ENCODE measurements around the gene TGFBR2. TPM values are rescaled to one million over a fixed set of nuclear protein-coding genes. Genes with fewer than 3 reads are reported as not detected.

TGFBR2 gene
- total and polyA plus RNA-seq, 2 experiments from 2014 or later = 42.2 to 52.8 TPM

DNA sequence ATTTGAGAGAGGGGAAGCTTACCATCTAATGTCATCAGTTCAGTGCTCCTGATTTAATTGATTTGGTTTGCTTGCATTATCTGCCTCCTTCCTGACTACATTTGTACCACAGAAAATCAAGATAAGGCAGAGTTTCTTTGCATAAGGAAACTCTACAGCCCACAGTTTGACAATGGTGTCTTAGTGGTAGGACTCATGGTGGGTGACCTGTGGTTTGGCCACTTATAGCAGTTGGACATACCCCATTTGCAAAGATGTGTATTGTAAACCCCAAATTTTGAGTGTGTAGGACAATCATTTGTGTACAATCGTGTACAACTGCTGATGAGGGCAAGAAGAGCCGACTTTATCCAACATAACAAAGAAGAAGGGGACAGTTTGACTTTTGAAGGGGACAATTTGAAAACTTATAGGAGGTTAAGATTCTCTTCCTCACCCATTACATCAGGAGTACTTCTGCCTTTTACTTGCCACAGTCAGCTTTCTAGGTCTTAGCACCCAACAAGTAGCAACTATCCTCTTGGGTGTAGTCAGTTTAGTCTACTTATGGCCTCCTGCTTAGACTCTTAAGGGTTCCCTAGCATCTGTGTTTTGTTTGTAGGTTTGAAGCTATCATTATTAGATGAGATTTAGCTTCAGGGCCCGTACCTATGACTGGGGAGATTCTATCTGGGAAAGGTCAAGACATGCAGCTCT, 6.2 kb downstream of the TGFBR2 start:
- H2AFZ ChIP-seq = no peak overlapping the region
- H3K27me3 ChIP-seq = no peaks in the 10 kb centered on the region
- no peaks in the 10 kb centered on the region for H3K9me2 ChIP-seq (replicated peaks; ENCODE audit: insufficient read depth)
- H3K9me3 ChIP-seq (ENCODE audit: low read depth) = no peaks in the 10 kb centered on the region
- TF ChIP-seq, protein P1, sequence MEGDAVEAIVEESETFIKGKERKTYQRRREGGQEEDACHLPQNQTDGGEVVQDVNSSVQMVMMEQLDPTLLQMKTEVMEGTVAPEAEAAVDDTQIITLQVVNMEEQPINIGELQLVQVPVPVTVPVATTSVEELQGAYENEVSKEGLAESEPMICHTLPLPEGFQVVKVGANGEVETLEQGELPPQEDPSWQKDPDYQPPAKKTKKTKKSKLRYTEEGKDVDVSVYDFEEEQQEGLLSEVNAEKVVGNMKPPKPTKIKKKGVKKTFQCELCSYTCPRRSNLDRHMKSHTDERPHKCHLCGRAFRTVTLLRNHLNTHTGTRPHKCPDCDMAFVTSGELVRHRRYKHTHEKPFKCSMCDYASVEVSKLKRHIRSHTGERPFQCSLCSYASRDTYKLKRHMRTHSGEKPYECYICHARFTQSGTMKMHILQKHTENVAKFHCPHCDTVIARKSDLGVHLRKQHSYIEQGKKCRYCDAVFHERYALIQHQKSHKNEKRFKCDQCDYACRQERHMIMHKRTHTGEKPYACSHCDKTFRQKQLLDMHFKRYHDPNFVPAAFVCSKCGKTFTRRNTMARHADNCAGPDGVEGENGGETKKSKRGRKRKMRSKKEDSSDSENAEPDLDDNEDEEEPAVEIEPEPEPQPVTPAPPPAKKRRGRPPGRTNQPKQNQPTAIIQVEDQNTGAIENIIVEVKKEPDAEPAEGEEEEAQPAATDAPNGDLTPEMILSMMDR (IDR thresholded peaks at IDR 0.05; ENCODE audit: poor library complexity) = no peak
- TF ChIP-seq EZH2 (IDR thresholded peaks at IDR 0.05; ENCODE audit: borderline replicate concordance) (no peak), EZH2phosphoT487 (IDR thresholded peaks at IDR 0.05; ENCODE audit: low read depth, severe bottlenecking, unreplicated experiment) (no peak)
- H3K36me3 ChIP-seq (replicated peaks; ENCODE audit: insufficient read depth, low read depth) = no peaks in the 10 kb centered on the region
- no peak for DNase-seq (ENCODE audit: low spot score)
- peaks cover 100% of the 10 kb centered on the region for H3K79me2 ChIP-seq
- H3K4me2 ChIP-seq = no peak overlapping the region
- WGBS (ENCODE audit: low lambda C conversion rate, missing lambda C conversion rate) = 96% methylated on average over 3 of the region's 3 CpGs
- H4K20me1 ChIP-seq (ENCODE audit: insufficient read depth, poor library complexity, severe bottlenecking) = peaks cover 45% of the 10 kb centered on the region
- H3K4me1 ChIP-seq (ENCODE audit: insufficient read depth) = peaks cover 25% of the 10 kb centered on the region
- H3K4me3 ChIP-seq = no peak overlapping the region
- H3K27ac ChIP-seq = no peak overlapping the region

DNA sequence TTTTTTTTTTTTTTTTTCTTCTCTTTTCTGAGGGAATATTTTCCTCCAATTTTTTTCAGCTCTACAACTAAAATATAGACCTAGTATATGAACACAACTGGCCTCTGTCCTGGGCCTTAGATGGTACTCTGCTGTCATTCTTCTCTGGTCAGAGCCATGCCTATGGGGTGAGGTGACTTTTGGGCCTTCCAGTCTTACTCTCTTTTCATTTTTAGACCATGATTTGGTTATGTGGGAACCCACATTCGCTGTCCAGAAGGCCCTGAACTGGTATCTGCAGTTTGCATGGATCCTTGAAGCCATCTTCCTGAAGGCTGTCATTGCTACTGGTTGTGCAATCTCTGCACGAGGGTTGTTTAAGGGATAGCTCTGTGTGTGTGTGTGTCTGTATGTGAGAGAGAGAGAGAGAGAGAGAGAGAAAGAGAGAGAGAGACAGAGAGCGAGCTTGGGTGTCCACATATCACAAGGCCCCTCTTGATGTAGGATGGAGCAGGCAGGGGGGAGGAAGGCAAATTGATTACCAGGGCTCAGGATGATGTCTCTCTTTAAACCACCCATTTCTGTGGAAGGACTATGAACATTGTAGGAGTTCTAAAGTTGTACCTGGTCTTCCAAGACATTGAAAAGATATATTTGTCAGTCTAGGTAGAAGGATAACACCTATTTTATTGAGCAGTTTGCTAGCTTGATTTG, 6.9 kb downstream of the TGFBR2 start:
- H3K4me3 ChIP-seq = no peak overlapping the region
- H3K9me2 ChIP-seq (replicated peaks; ENCODE audit: insufficient read depth) = no peaks in the 10 kb centered on the region
- H3K36me3 ChIP-seq (replicated peaks; ENCODE audit: insufficient read depth, low read depth) = no peaks in the 10 kb centered on the region
- peaks cover 22% of the 10 kb centered on the region for H3K4me1 ChIP-seq (ENCODE audit: insufficient read depth)
- no peak overlapping the region for H3K27ac ChIP-seq
- TF ChIP-seq EZH2 (IDR thresholded peaks at IDR 0.05; ENCODE audit: borderline replicate concordance) = no peak
- TF ChIP-seq, protein P1 (IDR thresholded peaks at IDR 0.05; ENCODE audit: poor library complexity) = no peak
- TF ChIP-seq EZH2phosphoT487 (IDR thresholded peaks at IDR 0.05; ENCODE audit: low read depth, severe bottlenecking, unreplicated experiment) = no peak
- WGBS (ENCODE audit: low lambda C conversion rate, missing lambda C conversion rate) = 77% methylated on average over 3 of the region's 3 CpGs
- no peak overlapping the region for H3K4me2 ChIP-seq
- peaks cover 46% of the 10 kb centered on the region for H4K20me1 ChIP-seq (ENCODE audit: insufficient read depth, poor library complexity, severe bottlenecking)
- H2AFZ ChIP-seq = no peak overlapping the region
- no peaks in the 10 kb centered on the region for H3K9me3 ChIP-seq (ENCODE audit: low read depth)
- peaks cover 100% of the 10 kb centered on the region for H3K79me2 ChIP-seq
- no peaks in the 10 kb centered on the region for H3K27me3 ChIP-seq
- no peak for DNase-seq (ENCODE audit: low spot score)

DNA sequence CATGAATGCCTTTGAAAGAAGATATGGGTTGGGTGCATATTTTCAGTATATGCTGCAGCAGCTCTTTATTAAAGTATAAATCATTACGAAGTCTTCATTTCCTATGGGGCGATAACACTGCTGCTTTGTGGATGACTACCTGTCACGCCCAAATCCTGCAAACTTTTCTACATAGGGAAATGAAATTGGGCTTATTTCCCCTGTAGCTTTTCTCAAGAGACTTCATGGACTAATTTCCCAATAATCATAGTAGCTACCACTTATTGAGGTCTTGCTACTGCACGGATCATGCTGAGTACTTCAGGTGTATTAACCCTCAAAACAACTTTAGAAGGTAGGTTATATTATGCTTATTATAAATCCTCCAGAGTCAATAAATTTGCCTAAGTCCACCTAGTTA, 8.0 kb downstream of the TGFBR2 start:
- WGBS (ENCODE audit: low lambda C conversion rate, missing lambda C conversion rate) = 95% methylated on average over 4 of the region's 4 CpGs
- Histone ChIP-seq H3K36me3 (replicated peaks; ENCODE audit: insufficient read depth, low read depth) (no peaks in the 10 kb centered on the region), H3K27ac (no peak overlapping the region), H3K4me3 (no peak overlapping the region), H3K79me2 (peaks cover 100% of the 10 kb centered on the region), H3K9me3 (ENCODE audit: low read depth) (no peaks in the 10 kb centered on the region), H3K4me2 (no peak overlapping the region), H3K27me3 (no peaks in the 10 kb centered on the region), H3K9me2 (replicated peaks; ENCODE audit: insufficient read depth) (no peaks in the 10 kb centered on the region), H4K20me1 (ENCODE audit: insufficient read depth, poor library complexity, severe bottlenecking) (peaks cover 47% of the 10 kb centered on the region), H2AFZ (no peak overlapping the region), H3K4me1 (ENCODE audit: insufficient read depth) (peaks cover 17% of the 10 kb centered on the region)
- TF ChIP-seq EZH2phosphoT487 (IDR thresholded peaks at IDR 0.05; ENCODE audit: low read depth, severe bottlenecking, unreplicated experiment) = no peak
- TF ChIP-seq, protein P1 (IDR thresholded peaks at IDR 0.05; ENCODE audit: poor library complexity) = no peak
- TF ChIP-seq EZH2 (IDR thresholded peaks at IDR 0.05; ENCODE audit: borderline replicate concordance) = no peak
- no peak for DNase-seq (ENCODE audit: low spot score)
